Measurements from ENCODE around the gene THAP10. TPM values are rescaled to one million over a fixed set of nuclear protein-coding genes. Genes with fewer than 3 reads are reported as not detected.

Gene THAP10
- polyA plus RNA-seq, 3 donors = 0.12 to 0.30 (median 0.15) TPM

DNA sequence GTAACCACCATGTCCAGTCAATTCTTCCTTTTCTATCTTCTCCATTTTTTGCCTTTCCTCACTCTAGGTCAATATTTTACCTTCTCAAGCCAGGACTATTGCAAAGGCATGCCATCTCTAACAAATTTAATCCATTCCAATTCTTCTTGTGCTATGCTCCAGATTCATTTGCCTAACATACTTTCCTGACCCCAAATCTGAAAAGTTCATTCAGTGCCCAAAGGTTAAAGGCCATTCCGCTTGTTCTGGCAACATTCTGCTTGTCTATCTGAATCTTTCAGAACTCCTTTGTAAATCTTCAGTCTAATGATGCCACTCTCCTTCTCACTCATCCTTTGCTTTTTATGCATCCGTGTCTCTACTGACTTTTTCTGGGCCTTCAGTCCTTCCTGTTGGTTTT lies 15.6 kb downstream of the THAP10 start:
- no peaks in the 10 kb centered on the region for H3K4me1 ChIP-seq (ENCODE audit: control insufficient read depth in 1 of 2, insufficient read depth in 2 of 2, low read length in 2 of 2)
- DNase-seq = no peak
- H4K20me1 ChIP-seq (ENCODE audit: insufficient read depth, low read length) = no peaks in the 10 kb centered on the region
- no peak overlapping the region for H3K9ac ChIP-seq (ENCODE audit: insufficient read depth, low read length, poor library complexity, severe bottlenecking)
- TF ChIP-seq CTCF (IDR thresholded peaks at IDR 0.05) = no peak
- H3K4me1 Mint-ChIP-seq = no peaks in the 10 kb centered on the region
- no peaks in the 10 kb centered on the region for H3K79me2 ChIP-seq (ENCODE audit: insufficient read depth, low read length)
- intact Hi-C loops (cut with micrococcal nuclease) = no loop called here
- H3K27ac ChIP-seq (ENCODE audit: low read depth in 1 of 2, low read length in 2 of 2) = no peak overlapping the region
- no peaks in the 10 kb centered on the region for H3K36me3 ChIP-seq (replicated peaks in 1 of 2; ENCODE audit: control insufficient read depth in 1 of 2, insufficient read depth in 2 of 2, low read length in 2 of 2)
- WGBS (ENCODE audit: insufficient coverage) = 90% methylated on average over 2 of the region's 2 CpGs
- peaks cover 0 to 3% of the 10 kb centered on the region in 2 donors for H3K27me3 ChIP-seq (ENCODE audit: control insufficient read depth in 2 of 2, insufficient read depth in 2 of 2, low read length in 2 of 2)
- H3K27me3 Mint-ChIP-seq (ENCODE audit: low read depth in 3 of 3) = peaks cover 8 to 18% (median 11%) of the 10 kb centered on the region in 3 donors
- no peaks in the 10 kb centered on the region for H3K36me3 Mint-ChIP-seq
- H3K9me3 ChIP-seq (replicated peaks in 1 of 2; ENCODE audit: control insufficient read depth in 1 of 2, insufficient read depth in 1 of 2, low read length in 2 of 2) = no peaks in the 10 kb centered on the region
- H3K4me3 ChIP-seq (replicated peaks in 1 of 3; ENCODE audit: low read depth in 2 of 3, low read length in 3 of 3) = no peak overlapping the region
- H3K27ac Mint-ChIP-seq = no peak overlapping the region
- peaks cover 0 to 3% (median 0%) of the 10 kb centered on the region in 7 donors for H3K9me3 Mint-ChIP-seq
- no peak overlapping the region for H2AFZ ChIP-seq (ENCODE audit: insufficient read depth, low read depth, low read length, poor library complexity, severe bottlenecking)
- H3K4me2 ChIP-seq (replicated peaks; ENCODE audit: extremely low read depth, low read length, poor library complexity, severe bottlenecking) = no peak overlapping the region
- no peak overlapping the region for H3K4me3 Mint-ChIP-seq

- no peak overlapping the region for H3K4me3 ChIP-seq (replicated peaks in 1 of 3; ENCODE audit: low read depth in 2 of 3, low read length in 3 of 3)
- H3K9ac ChIP-seq (ENCODE audit: insufficient read depth, low read length, poor library complexity, severe bottlenecking) = no peak overlapping the region
- H3K9me3 ChIP-seq (replicated peaks in 1 of 2; ENCODE audit: control insufficient read depth in 1 of 2, insufficient read depth in 1 of 2, low read length in 2 of 2) = no peaks in the 10 kb centered on the region
- no peaks in the 10 kb centered on the region for H3K36me3 ChIP-seq (replicated peaks in 1 of 2; ENCODE audit: control insufficient read depth in 1 of 2, insufficient read depth in 2 of 2, low read length in 2 of 2)
- no peaks in the 10 kb centered on the region for H3K4me1 ChIP-seq (ENCODE audit: control insufficient read depth in 1 of 2, insufficient read depth in 2 of 2, low read length in 2 of 2)
- Mint-ChIP-seq H3K9me3 (peaks cover 0 to 5% (median 2%) of the 10 kb centered on the region in 7 donors), H3K4me3 (no peak overlapping the region), H3K4me1 (no peaks in the 10 kb centered on the region), H3K27me3 (ENCODE audit: low read depth in 3 of 3) (peaks cover 8 to 17% (median 13%) of the 10 kb centered on the region in 3 donors), H3K27ac (no peak overlapping the region), H3K36me3 (no peaks in the 10 kb centered on the region)
- H3K27ac ChIP-seq (ENCODE audit: low read depth in 1 of 2, low read length in 2 of 2) = no peak overlapping the region
- intact Hi-C loops (cut with micrococcal nuclease) = no loop called here
- no peaks in the 10 kb centered on the region for H3K79me2 ChIP-seq (ENCODE audit: insufficient read depth, low read length)
- no peak for DNase-seq
- H2AFZ ChIP-seq (ENCODE audit: insufficient read depth, low read depth, low read length, poor library complexity, severe bottlenecking) = no peak overlapping the region
- no peaks in the 10 kb centered on the region for H4K20me1 ChIP-seq (ENCODE audit: insufficient read depth, low read length)
- H3K27me3 ChIP-seq (ENCODE audit: control insufficient read depth in 2 of 2, insufficient read depth in 2 of 2, low read length in 2 of 2) = peaks cover 0 to 3% of the 10 kb centered on the region in 2 donors
- TF ChIP-seq CTCF (IDR thresholded peaks at IDR 0.05) = no peak
- 69% methylated on average over 3 of the region's 3 CpGs for WGBS (ENCODE audit: insufficient coverage)
- no peak overlapping the region for H3K4me2 ChIP-seq (replicated peaks; ENCODE audit: extremely low read depth, low read length, poor library complexity, severe bottlenecking)
These were observed 16.2 kb downstream of the THAP10 start for GRCh38 chr15:70876011-70876410.
